ENCODE data around the gene PRKG1.

GRCh38 chr10:51617576-51618235 lies 543.4 kb downstream of the PRKG1 start:
- TF ChIP-seq CTCF (IDR thresholded peaks at IDR 0.05) (no peak), POLR2AphosphoS5 (IDR thresholded peaks at IDR 0.05; ENCODE audit: insufficient read depth in 1 of 2, low read depth in 1 of 2) (no peak)
